Adrenal gland (tissue), 5 donors: ENCODE results near the gene PRLR.

Experiments used
- CTCF ChIP-seq, 6 experiments: fragments of 450-650 bp in 4 of 6; fragments of 200-600 bp in 2 of 6; sonication (generic) in 1 of 6; IDR thresholded peaks; 1 replicate in 5 of 6; 2 replicates in 1 of 6; pipeline versions ENCODE4 v1.5.1 to v1.8.0; 2016 to 2021; ENCODE audit warnings: antibody characterized with exemption in 6 of 6, mild to moderate bottlenecking in 2 of 6, moderate library complexity in 1 of 6
- POLR2A ChIP-seq, 2 donors: fragments of 450-650 bp; IDR thresholded peaks; one replicate each; pipeline ENCODE4 v1.6.1; 2017; ENCODE audit warnings: antibody characterized with exemption in 2 of 2, mild to moderate bottlenecking in 2 of 2, moderate library complexity in 1 of 2
- donor health status: DM: no; HTN: no; CAD: no.

- TF ChIP-seq POLR2A (IDR thresholded peaks at IDR 0.05), result no peak
- no peak for TF ChIP-seq CTCF (IDR thresholded peaks at IDR 0.05)
Observed at GRCh38 chr5:35050541-35051126, 179.7 kb downstream of the PRLR start.
